Bronchial epithelial cell (primary cell): ENCODE results near the gene KHDRBS2. TPM values are rescaled to one million over a fixed set of nuclear protein-coding genes. Genes with fewer than 3 reads are reported as not detected.
A peak's percentile ranks its signal among the peaks of the same experiment; 100 is the strongest.

Source experiments
- DNase-seq: peaks from one replicate; pipeline ENCODE4 v3.0.0-alpha.2; 2010; ENCODE audit warnings: low read depth
- FAIRE-seq: peaks from 2 replicates; lab custom pipeline; 2011; peaks lifted over from hg19 to GRCh38; lab: Jason Lieb, UNC
- H3K27me3 ChIP-seq: 2 replicates; pipeline ENCODE4 v1.5.1; 2011; ENCODE audit warnings: low read length; ENCODE audit not compliant: control insufficient read depth, insufficient read depth
- H3K36me3 ChIP-seq: 2 replicates; pipeline ENCODE4 v1.5.1; 2011; ENCODE audit warnings: low read length; ENCODE audit not compliant: control insufficient read depth, insufficient read depth
- H3K4me3 ChIP-seq: 2 replicates; pipeline ENCODE4 v1.5.1; 2011; ENCODE audit warnings: mild to moderate bottlenecking, low read depth, low read length, control low read depth
- CTCF ChIP-seq: IDR thresholded peaks from 2 replicates; pipeline ENCODE4 v1.5.1; 2011; ENCODE audit warnings: mild to moderate bottlenecking, moderate library complexity, low read length, control low read depth, inconsistent platforms; ENCODE audit not compliant: insufficient read depth, severe bottlenecking
- total RNA-seq: library from RNA; depleted of rRNA; stranded (reverse); fragments of >200 nt; gene quantifications from 2 replicates; pipeline ENCODE4 v1.2.1, GENCODE V29; 2014

KHDRBS2 gene
- total RNA-seq, result not detected in 2 replicates

GRCh38 chr6:62285612-62286469 lies at the start of gene KHDRBS2:
Gene KHDRBS2, minus strand, starts transcription at chr6:62286225.
- Histone ChIP-seq H3K36me3 (no peaks in the 10 kb centered on the region), H3K4me3 (no peak within 1 kb of the TSS), H3K27me3 (peaks cover 3% of the 10 kb centered on the region)
- TF ChIP-seq CTCF, result no peak
- DNase-seq, result peak; percentile 34
- FAIRE-seq, result no peak

GRCh38 chr6:62328607-62329006 lies 42.6 kb upstream of the KHDRBS2 start:
- DNase-seq (no peak), FAIRE-seq (no peak)
- no peaks in the 10 kb centered on the region for H3K36me3 ChIP-seq
- TF ChIP-seq CTCF, result no peak
- H3K27me3 ChIP-seq, result no peaks in the 10 kb centered on the region
- no peak overlapping the region for H3K4me3 ChIP-seq

GRCh38 chr6:62324834-62325233 lies 38.8 kb upstream of the KHDRBS2 start:
- FAIRE-seq, result no peak
- no peak for TF ChIP-seq CTCF
- no peak for DNase-seq

GRCh38 chr6:62323818-62324431 lies 37.9 kb upstream of the KHDRBS2 start:
- Histone ChIP-seq H3K27me3 (no peaks in the 10 kb centered on the region), H3K4me3 (no peak overlapping the region), H3K36me3 (no peaks in the 10 kb centered on the region)
- DNase-seq (no peak), FAIRE-seq (no peak)
- no peak for TF ChIP-seq CTCF

More at GRCh38 chr6:62324834-62325233, 38.8 kb upstream of the KHDRBS2 start:
- H3K36me3 ChIP-seq, result no peaks in the 10 kb centered on the region
- no peaks in the 10 kb centered on the region for H3K27me3 ChIP-seq
- H3K4me3 ChIP-seq, result no peak overlapping the region

- Histone ChIP-seq H3K36me3 (no peaks in the 10 kb centered on the region), H3K4me3 (no peak overlapping the region), H3K27me3 (no peaks in the 10 kb centered on the region)
- FAIRE-seq (no peak), DNase-seq (no peak)
- TF ChIP-seq CTCF, result no peak
Observed at GRCh38 chr6:62298745-62299392, 12.8 kb upstream of the KHDRBS2 start.
